Stomach smooth muscle (tissue), 2 donors: Measurements from ENCODE around the gene LBHD2.

Source experiments
- H3K27ac ChIP-seq: one replicate; pipeline ENCODE4 v1.7.0; 2013; ENCODE audit warnings: mild to moderate bottlenecking, low read length, inconsistent platforms
- H3K27me3 ChIP-seq, 2 donors: one replicate each; pipeline ENCODE4 v1.7.0; 2013; ENCODE audit warnings: low read length in 2 of 2; ENCODE audit not compliant: insufficient read depth in 2 of 2, control insufficient read depth in 1 of 2
- H3K36me3 ChIP-seq, 2 donors: one replicate each; pipeline ENCODE4 v1.7.0; 2013; ENCODE audit warnings: low read length in 2 of 2; ENCODE audit not compliant: control insufficient read depth in 2 of 2, insufficient read depth in 2 of 2
- H3K4me1 ChIP-seq: one replicate; pipeline ENCODE4 v1.7.0; 2013; ENCODE audit warnings: low read length; ENCODE audit not compliant: control insufficient read depth, insufficient read depth
- H3K4me3 ChIP-seq, 2 donors: one replicate each; pipeline ENCODE4 v1.7.0; 2013; ENCODE audit warnings: low read length in 2 of 2
- H3K9ac ChIP-seq, 2 donors: one replicate each; pipeline ENCODE4 v1.7.0; 2013; ENCODE audit warnings: low read length in 2 of 2, mild to moderate bottlenecking in 1 of 2
- H3K9me3 ChIP-seq, 2 donors: one replicate each; pipeline ENCODE4 v1.7.0; 2013; ENCODE audit warnings: low read length in 2 of 2; ENCODE audit not compliant: control insufficient read depth in 2 of 2
- donor health status: healthy.
- donor health status: Pancreatic carcinoma.

LBHD2 gene

GRCh38 chr14:103101257-103101962, 17.4 kb downstream of the LBHD2 start:
- Histone ChIP-seq H3K27me3 (peaks cover 35 to 39% of the 10 kb centered on the region in 2 donors), H3K27ac (no peak overlapping the region)

GRCh38 chr14:103101963-103102688, 18.1 kb downstream of the LBHD2 start:
- H3K4me3 ChIP-seq, result no peak overlapping the region
- H3K36me3 ChIP-seq, result no peaks in the 10 kb centered on the region
- no peak overlapping the region for H3K27ac ChIP-seq
- H3K9ac ChIP-seq, result no peak overlapping the region
- peaks cover 33% of the 10 kb centered on the region for H3K4me1 ChIP-seq
- peaks cover 36 to 39% of the 10 kb centered on the region in 2 donors for H3K27me3 ChIP-seq
- no peaks in the 10 kb centered on the region for H3K9me3 ChIP-seq

More at GRCh38 chr14:103101257-103101962, 17.4 kb downstream of the LBHD2 start:
- no peak overlapping the region for H3K4me3 ChIP-seq
- H3K9me3 ChIP-seq, result no peaks in the 10 kb centered on the region
- no peaks in the 10 kb centered on the region for H3K36me3 ChIP-seq
- H3K4me1 ChIP-seq, result peaks cover 33% of the 10 kb centered on the region
- no peak overlapping the region for H3K9ac ChIP-seq

- H3K36me3 ChIP-seq, result no peaks in the 10 kb centered on the region
- H3K9ac ChIP-seq, result no peak overlapping the region
- H3K4me3 ChIP-seq, result no peak overlapping the region
- no peak overlapping the region for H3K27ac ChIP-seq
- peaks cover 33% of the 10 kb centered on the region for H3K4me1 ChIP-seq
- H3K9me3 ChIP-seq, result no peaks in the 10 kb centered on the region
- peaks cover 36 to 39% of the 10 kb centered on the region in 2 donors for H3K27me3 ChIP-seq
These were observed 18.8 kb downstream of the LBHD2 start for GRCh38 chr14:103102689-103103260.

GRCh38 chr14:103103461-103104388, 19.7 kb downstream of the LBHD2 start:
- Histone ChIP-seq H3K27me3 (peaks cover 36 to 39% of the 10 kb centered on the region in 2 donors), H3K9me3 (no peaks in the 10 kb centered on the region), H3K4me1 (peaks cover 33% of the 10 kb centered on the region), H3K4me3 (peak overlapping the region in 1 of 2 donors; percentile 22), H3K9ac (no peak overlapping the region), H3K36me3 (no peaks in the 10 kb centered on the region), H3K27ac (no peak overlapping the region)

- Histone ChIP-seq H3K4me3 (no peak overlapping the region), H3K36me3 (no peaks in the 10 kb centered on the region), H3K27me3 (peaks cover 36 to 39% of the 10 kb centered on the region in 2 donors), H3K4me1 (peaks cover 31% of the 10 kb centered on the region), H3K27ac (no peak overlapping the region), H3K9ac (no peak overlapping the region), H3K9me3 (no peaks in the 10 kb centered on the region)
These were observed 20.3 kb downstream of the LBHD2 start for GRCh38 chr14:103104389-103104653.

- Histone ChIP-seq H3K36me3 (no peaks in the 10 kb centered on the region), H3K9ac (no peak overlapping the region), H3K4me3 (peak overlapping the region in 1 of 2 donors; percentile 22), H3K9me3 (no peaks in the 10 kb centered on the region), H3K4me1 (peaks cover 32% of the 10 kb centered on the region), H3K27me3 (peaks cover 36 to 37% of the 10 kb centered on the region in 2 donors), H3K27ac (no peak overlapping the region)
These were observed 20.8 kb downstream of the LBHD2 start for GRCh38 chr14:103104654-103105452.

- H3K27ac ChIP-seq, result no peak overlapping the region
- no peaks in the 10 kb centered on the region for H3K9me3 ChIP-seq
- peaks cover 31 to 34% of the 10 kb centered on the region in 2 donors for H3K27me3 ChIP-seq
- no peaks in the 10 kb centered on the region for H3K36me3 ChIP-seq
- H3K4me3 ChIP-seq, result no peak overlapping the region
- peaks cover 39% of the 10 kb centered on the region for H3K4me1 ChIP-seq
- H3K9ac ChIP-seq, result no peak overlapping the region
These were observed 21.7 kb downstream of the LBHD2 start for GRCh38 chr14:103105580-103106150.

- H3K4me3 ChIP-seq, result no peak overlapping the region
- peaks cover 25% of the 10 kb centered on the region in 2 donors for H3K27me3 ChIP-seq
- peaks cover 44% of the 10 kb centered on the region for H3K4me1 ChIP-seq
- no peaks in the 10 kb centered on the region for H3K9me3 ChIP-seq
- H3K9ac ChIP-seq, result no peak overlapping the region
- H3K27ac ChIP-seq, result no peak overlapping the region
- no peaks in the 10 kb centered on the region for H3K36me3 ChIP-seq
These were observed 23.4 kb downstream of the LBHD2 start for GRCh38 chr14:103107455-103107854.

- no peaks in the 10 kb centered on the region for H3K9me3 ChIP-seq
- H3K4me1 ChIP-seq, result peaks cover 44% of the 10 kb centered on the region
- no peak overlapping the region for H3K4me3 ChIP-seq
- no peak overlapping the region for H3K9ac ChIP-seq
- no peak overlapping the region for H3K27ac ChIP-seq
- H3K36me3 ChIP-seq, result no peaks in the 10 kb centered on the region
- H3K27me3 ChIP-seq, result peaks cover 19 to 21% of the 10 kb centered on the region in 2 donors
These were observed 24.1 kb downstream of the LBHD2 start for GRCh38 chr14:103107941-103108748.
